Progenitor cell of endocrine pancreas (in vitro differentiated cells): ENCODE measurements around the gene PDZRN4. TPM values are rescaled to one million over a fixed set of nuclear protein-coding genes. Genes with fewer than 3 reads are reported as not detected.

ENCODE experiments used
- DNase-seq: peaks from one replicate; pipeline ENCODE4 v3.0.0; 2021; ENCODE audit warnings: low spot score; ENCODE audit not compliant: unreplicated experiment
- H3K27ac Mint-ChIP-seq: 2 replicates; pipeline ENCODE4 v1.8.0; 2021; ENCODE audit warnings: mild to moderate bottlenecking, moderate library complexity, mixed read lengths
- H3K27me3 Mint-ChIP-seq: 2 replicates; pipeline ENCODE4 v1.8.0; 2021; ENCODE audit warnings: mixed read lengths
- H3K36me3 Mint-ChIP-seq: 2 replicates; pipeline ENCODE4 v1.8.0; 2022; ENCODE audit warnings: mixed read lengths; ENCODE audit not compliant: insufficient read depth
- H3K4me1 Mint-ChIP-seq: 2 replicates; pipeline ENCODE4 v1.8.0; 2021; ENCODE audit warnings: low read depth, mixed read lengths
- H3K4me3 Mint-ChIP-seq: 2 replicates; pipeline ENCODE4 v1.8.0; 2021; ENCODE audit warnings: low read depth, mild to moderate bottlenecking, moderate library complexity, mixed read lengths
- H3K9me3 Mint-ChIP-seq: 2 replicates; pipeline ENCODE4 v1.8.0; 2021; ENCODE audit warnings: low read depth, mixed read lengths
- CTCF ChIP-seq: fragments of 200-600 bp; sonication (generic); IDR thresholded peaks from one replicate; pipeline ENCODE4 v1.5.0; 2021; ENCODE audit warnings: antibody characterized with exemption, mild to moderate bottlenecking; ENCODE audit not compliant: unreplicated experiment
- total RNA-seq: library from RNA; stranded (reverse); gene quantifications from 2 replicates; pipeline ENCODE4 v1.2.1, GENCODE V29; 2021

The PDZRN4 gene
- total RNA-seq, 1 donor from 2014 or later = 0.12 TPM

DNA sequence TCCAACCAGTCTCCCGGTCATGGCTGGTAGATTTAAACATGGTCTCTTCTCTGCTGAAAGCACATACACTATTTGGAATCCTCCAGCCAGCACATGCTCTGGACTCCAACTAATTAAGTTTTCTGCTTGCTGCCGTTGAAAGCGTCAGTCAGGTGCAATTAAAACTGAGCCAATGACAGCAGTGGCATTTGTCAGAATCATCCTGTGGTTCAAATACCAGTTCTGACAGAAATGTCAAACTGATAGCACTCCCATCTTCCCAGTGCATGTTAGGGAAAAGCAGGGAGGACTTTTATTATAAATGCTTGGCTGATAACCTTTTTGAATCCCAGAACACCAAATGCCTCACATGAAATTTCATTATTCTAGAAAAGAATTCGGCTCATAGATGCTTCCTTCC lies 401.8 kb downstream of the PDZRN4 start:
- no peaks in the 10 kb centered on the region for H3K4me1 Mint-ChIP-seq
- no peak overlapping the region for H3K4me3 Mint-ChIP-seq
- H3K27me3 Mint-ChIP-seq = no peaks in the 10 kb centered on the region
- TF ChIP-seq CTCF = no peak
- DNase-seq = no peak
- no peaks in the 10 kb centered on the region for H3K36me3 Mint-ChIP-seq
- H3K27ac Mint-ChIP-seq = no peak overlapping the region
- H3K9me3 Mint-ChIP-seq = no peaks in the 10 kb centered on the region

GRCh38 chr12:41596190-41596589 lies 408.1 kb downstream of the PDZRN4 start:
- Mint-ChIP-seq H3K4me1 (no peaks in the 10 kb centered on the region), H3K27me3 (no peaks in the 10 kb centered on the region), H3K4me3 (no peak overlapping the region), H3K9me3 (peaks cover under 1% of the 10 kb centered on the region), H3K27ac (no peak overlapping the region), H3K36me3 (no peaks in the 10 kb centered on the region)
- no peak for TF ChIP-seq CTCF
- no peak for DNase-seq

DNA sequence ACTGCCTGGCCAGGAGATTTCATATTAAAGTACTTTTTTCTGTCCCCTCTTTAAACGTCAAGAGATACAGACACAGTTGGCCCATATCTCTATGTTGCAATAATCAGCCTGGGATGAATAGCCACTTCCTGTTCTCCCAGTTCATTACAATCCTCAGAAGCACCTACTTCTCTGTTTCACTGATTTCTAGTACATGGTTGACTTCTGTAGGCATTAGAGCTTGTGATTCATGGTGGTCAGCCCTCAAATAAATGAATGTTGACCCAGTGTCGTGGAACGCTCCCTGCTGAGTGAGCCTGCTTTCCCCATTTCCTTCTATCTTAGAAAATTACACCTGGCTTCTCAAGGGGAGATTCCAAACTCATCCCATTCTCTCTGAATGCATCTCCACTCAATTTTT lies 416.7 kb downstream of the PDZRN4 start:
- H3K4me3 Mint-ChIP-seq = no peak overlapping the region
- no peak for TF ChIP-seq CTCF
- no peaks in the 10 kb centered on the region for H3K27me3 Mint-ChIP-seq
- H3K9me3 Mint-ChIP-seq = peaks cover 5% of the 10 kb centered on the region
- H3K4me1 Mint-ChIP-seq = no peaks in the 10 kb centered on the region
- H3K36me3 Mint-ChIP-seq = no peaks in the 10 kb centered on the region
- no peak overlapping the region for H3K27ac Mint-ChIP-seq
- no peak for DNase-seq

DNA sequence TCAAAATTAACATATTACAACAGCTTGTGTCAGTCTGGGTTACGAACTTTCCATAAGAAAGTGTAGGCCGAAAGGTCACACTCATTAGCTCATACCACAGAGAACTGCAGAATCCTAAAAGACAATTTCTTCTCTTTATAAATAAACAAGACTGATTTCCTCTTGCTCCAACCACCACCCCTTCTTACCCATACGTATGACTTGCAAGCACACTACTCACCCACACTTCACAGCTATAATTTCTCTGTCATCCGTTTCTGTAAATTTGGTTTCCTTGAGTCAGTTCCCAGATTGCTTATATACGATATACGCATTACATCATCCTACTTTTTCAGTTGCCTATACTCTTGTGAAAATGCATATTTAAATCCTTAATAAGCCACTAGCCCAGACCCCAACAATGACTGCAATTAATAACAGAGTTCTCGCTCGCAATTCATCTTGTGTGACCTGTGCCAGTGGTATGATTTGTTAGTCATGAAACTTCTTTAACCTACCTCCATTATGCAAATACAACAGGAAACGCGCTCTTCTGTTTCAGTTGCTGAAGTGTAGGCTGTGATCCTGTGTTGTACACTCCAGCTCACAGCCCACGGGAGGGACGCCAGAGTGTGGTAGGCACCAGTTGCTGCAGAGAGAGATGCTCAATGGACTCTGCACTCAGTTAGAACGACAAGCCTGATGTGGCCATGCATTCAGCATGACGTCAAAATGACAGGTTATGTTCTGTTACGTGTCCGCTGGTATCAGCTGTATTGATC lies 417.6 kb downstream of the PDZRN4 start:
- H3K4me1 Mint-ChIP-seq = no peaks in the 10 kb centered on the region
- H3K4me3 Mint-ChIP-seq = no peak overlapping the region
- no peaks in the 10 kb centered on the region for H3K27me3 Mint-ChIP-seq
- no peak for TF ChIP-seq CTCF
- no peak for DNase-seq
- no peaks in the 10 kb centered on the region for H3K36me3 Mint-ChIP-seq
- no peak overlapping the region for H3K27ac Mint-ChIP-seq
- peaks cover 5% of the 10 kb centered on the region for H3K9me3 Mint-ChIP-seq

DNA sequence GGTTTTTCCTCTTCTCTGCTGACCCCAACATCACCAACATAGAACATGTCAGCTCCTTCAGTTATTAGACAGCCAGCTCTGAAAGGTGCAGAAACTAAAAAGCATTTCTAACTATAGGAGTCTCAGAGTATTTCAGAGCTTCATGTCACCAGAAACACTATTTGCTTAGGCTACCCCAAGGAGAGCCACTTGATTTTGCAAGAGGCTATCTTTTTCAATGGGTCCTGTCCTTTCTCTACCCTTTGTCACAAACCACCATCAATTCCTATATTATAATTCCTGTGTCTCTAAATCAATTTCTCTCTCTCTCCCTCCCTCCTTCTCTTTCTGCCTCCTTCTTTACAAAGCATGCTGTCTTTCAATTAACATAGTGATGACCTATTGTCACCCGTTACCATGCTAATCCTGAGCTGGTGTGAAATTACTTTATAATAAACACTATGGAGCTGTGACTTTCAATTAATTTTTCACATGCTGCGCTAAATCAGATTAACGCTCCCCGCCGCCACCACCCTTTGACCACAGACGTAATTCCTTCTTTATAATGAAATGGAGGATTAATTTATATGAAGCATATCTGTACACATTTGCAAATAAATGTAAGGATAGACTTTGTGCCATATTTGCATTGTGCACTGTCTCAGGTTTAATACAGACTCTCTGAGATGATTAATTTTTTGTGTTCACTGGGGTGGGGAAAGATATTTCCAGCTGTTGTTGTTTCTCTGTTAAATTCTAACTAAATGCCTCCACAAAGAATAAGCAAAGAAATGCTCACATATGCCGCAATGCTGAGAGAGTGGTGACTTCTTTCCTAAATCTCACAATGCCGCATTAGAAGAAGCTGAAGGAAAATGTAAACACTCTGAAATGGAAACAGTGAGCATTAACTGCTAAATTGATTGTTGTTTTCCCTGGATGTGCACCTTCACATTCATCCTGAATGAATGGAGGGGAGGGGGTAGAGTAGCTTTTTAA lies 418.6 kb downstream of the PDZRN4 start:
- Mint-ChIP-seq H3K27me3 (no peaks in the 10 kb centered on the region), H3K9me3 (no peaks in the 10 kb centered on the region), H3K4me3 (no peak overlapping the region), H3K36me3 (no peaks in the 10 kb centered on the region), H3K27ac (no peak overlapping the region), H3K4me1 (no peaks in the 10 kb centered on the region)
- no peak for TF ChIP-seq CTCF
- DNase-seq = no peak
